ENCODE results near the gene TM4SF4. TPM values are rescaled to one million over a fixed set of nuclear protein-coding genes. Genes with fewer than 3 reads are reported as not detected.

TM4SF4 gene
- polyA plus RNA-seq, 1 donor (not counting 4 experiments of a cell fraction or from before 2014, with no cell fraction given), result not detected

DNA sequence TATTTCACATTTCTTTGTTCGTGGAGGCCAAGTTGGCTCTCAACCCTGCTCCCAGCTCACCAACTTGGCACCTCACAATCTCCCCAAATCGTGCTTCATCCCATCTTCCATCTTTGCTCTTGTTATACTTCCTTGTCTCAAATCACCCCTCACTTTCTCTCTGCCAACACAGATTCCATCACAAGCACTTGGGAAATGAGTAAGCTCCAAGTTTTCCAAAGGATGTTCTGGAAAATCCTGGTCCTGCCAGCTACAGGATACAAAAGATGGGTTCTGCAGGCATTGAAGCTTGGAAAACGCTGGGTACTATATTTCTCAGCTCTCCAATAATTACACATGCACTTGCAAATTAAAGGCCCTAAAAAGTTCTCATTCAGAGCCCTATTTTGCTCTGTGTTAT is 4.1 kb upstream of the TM4SF4 start:
- no peak for FAIRE-seq
- dilution Hi-C loops (cut with MboI; ENCODE audit: extremely low pct_ligation_motif_present, low sequenced_read_pairs), result no loop called here

GRCh38 chr3:149472030-149472797 is 2.3 kb upstream of the TM4SF4 start:
- FAIRE-seq, result no peak
- no peaks in the 10 kb centered on the region for H3K9me3 ChIP-seq (ENCODE audit: control insufficient read depth, low read depth, low read length)
- no peak overlapping the region for H3K9ac ChIP-seq (ENCODE audit: control insufficient read depth, extremely low read depth, insufficient read depth, low read length)
- DNase-seq (ENCODE audit: low read depth, low spot score), result no peak
- peaks cover 25% of the 10 kb centered on the region for H3K4me1 ChIP-seq (ENCODE audit: control insufficient read depth, extremely low read depth, insufficient read depth, low read length)
- dilution Hi-C loops (cut with MboI; ENCODE audit: extremely low pct_ligation_motif_present, low sequenced_read_pairs), result no loop called here
- H3K4me3 ChIP-seq (ENCODE audit: control insufficient read depth in 2 of 3, extremely low read depth in 1 of 3, insufficient read depth in 2 of 3, low read depth in 1 of 3, low read length in 3 of 3), result no peak overlapping the region
- no peaks in the 10 kb centered on the region for H3K9me1 ChIP-seq (ENCODE audit: control insufficient read depth, extremely low read depth, insufficient read depth, low read length)
- H3K27ac ChIP-seq (ENCODE audit: control insufficient read depth, insufficient read depth, low read length), result no peak overlapping the region
- no peaks in the 10 kb centered on the region for H3K79me2 ChIP-seq (ENCODE audit: control insufficient read depth, insufficient read depth, low read length)
- no peaks in the 10 kb centered on the region for H3K36me3 ChIP-seq (ENCODE audit: control insufficient read depth in 2 of 2, extremely low read depth in 1 of 2, insufficient read depth in 2 of 2, low read length in 2 of 2)
- no peak overlapping the region for H3K4me2 ChIP-seq (ENCODE audit: control insufficient read depth, extremely low read depth, insufficient read depth, low read depth, low read length)
- TF ChIP-seq CTCF (optimal IDR thresholded peaks at IDR 0.05 in 1 of 3, IDR thresholded peaks at IDR 0.05 in 1 of 3, conservative IDR thresholded peaks at IDR 0.05 in 1 of 3; ENCODE audit: extremely low read depth in 1 of 3, insufficient read depth in 2 of 3, low read length in 3 of 3) (no peak), EZH2 (IDR thresholded peaks at IDR 0.05; ENCODE audit: low read length) (no peak)
- no peaks in the 10 kb centered on the region for H3K27me3 ChIP-seq (ENCODE audit: control insufficient read depth, extremely low read depth, insufficient read depth, low read length)
- H2AFZ ChIP-seq (ENCODE audit: control insufficient read depth, low read length), result no peak overlapping the region
- H4K20me1 ChIP-seq (ENCODE audit: control insufficient read depth, extremely low read depth, insufficient read depth, low read length), result no peaks in the 10 kb centered on the region

More for the DNA sequence above, 4.1 kb upstream of the TM4SF4 start:
- Histone ChIP-seq H3K79me2 (ENCODE audit: control insufficient read depth, insufficient read depth, low read length) (no peaks in the 10 kb centered on the region), H3K9me3 (ENCODE audit: control insufficient read depth, low read depth, low read length) (no peaks in the 10 kb centered on the region), H3K36me3 (ENCODE audit: control insufficient read depth in 2 of 2, extremely low read depth in 1 of 2, insufficient read depth in 2 of 2, low read length in 2 of 2) (no peaks in the 10 kb centered on the region), H4K20me1 (ENCODE audit: control insufficient read depth, extremely low read depth, insufficient read depth, low read length) (no peaks in the 10 kb centered on the region), H3K9ac (ENCODE audit: control insufficient read depth, extremely low read depth, insufficient read depth, low read length) (no peak overlapping the region), H3K4me3 (ENCODE audit: control insufficient read depth in 2 of 3, extremely low read depth in 1 of 3, insufficient read depth in 2 of 3, low read depth in 1 of 3, low read length in 3 of 3) (no peak overlapping the region), H3K9me1 (ENCODE audit: control insufficient read depth, extremely low read depth, insufficient read depth, low read length) (no peaks in the 10 kb centered on the region), H3K27ac (ENCODE audit: control insufficient read depth, insufficient read depth, low read length) (no peak overlapping the region), H3K4me2 (ENCODE audit: control insufficient read depth, extremely low read depth, insufficient read depth, low read depth, low read length) (no peak overlapping the region), H2AFZ (ENCODE audit: control insufficient read depth, low read length) (no peak overlapping the region), H3K27me3 (ENCODE audit: control insufficient read depth, extremely low read depth, insufficient read depth, low read length) (no peaks in the 10 kb centered on the region), H3K4me1 (ENCODE audit: control insufficient read depth, extremely low read depth, insufficient read depth, low read length) (peaks cover 37% of the 10 kb centered on the region)
- TF ChIP-seq EZH2 (IDR thresholded peaks at IDR 0.05; ENCODE audit: low read length) (no peak), CTCF (optimal IDR thresholded peaks at IDR 0.05 in 1 of 3, IDR thresholded peaks at IDR 0.05 in 1 of 3, conservative IDR thresholded peaks at IDR 0.05 in 1 of 3; ENCODE audit: extremely low read depth in 1 of 3, insufficient read depth in 2 of 3, low read length in 3 of 3) (no peak)
- no peak for DNase-seq (ENCODE audit: low read depth, low spot score)

Data from keratinocyte (primary cell).